ENCODE results near the gene NAA30.

DNA sequence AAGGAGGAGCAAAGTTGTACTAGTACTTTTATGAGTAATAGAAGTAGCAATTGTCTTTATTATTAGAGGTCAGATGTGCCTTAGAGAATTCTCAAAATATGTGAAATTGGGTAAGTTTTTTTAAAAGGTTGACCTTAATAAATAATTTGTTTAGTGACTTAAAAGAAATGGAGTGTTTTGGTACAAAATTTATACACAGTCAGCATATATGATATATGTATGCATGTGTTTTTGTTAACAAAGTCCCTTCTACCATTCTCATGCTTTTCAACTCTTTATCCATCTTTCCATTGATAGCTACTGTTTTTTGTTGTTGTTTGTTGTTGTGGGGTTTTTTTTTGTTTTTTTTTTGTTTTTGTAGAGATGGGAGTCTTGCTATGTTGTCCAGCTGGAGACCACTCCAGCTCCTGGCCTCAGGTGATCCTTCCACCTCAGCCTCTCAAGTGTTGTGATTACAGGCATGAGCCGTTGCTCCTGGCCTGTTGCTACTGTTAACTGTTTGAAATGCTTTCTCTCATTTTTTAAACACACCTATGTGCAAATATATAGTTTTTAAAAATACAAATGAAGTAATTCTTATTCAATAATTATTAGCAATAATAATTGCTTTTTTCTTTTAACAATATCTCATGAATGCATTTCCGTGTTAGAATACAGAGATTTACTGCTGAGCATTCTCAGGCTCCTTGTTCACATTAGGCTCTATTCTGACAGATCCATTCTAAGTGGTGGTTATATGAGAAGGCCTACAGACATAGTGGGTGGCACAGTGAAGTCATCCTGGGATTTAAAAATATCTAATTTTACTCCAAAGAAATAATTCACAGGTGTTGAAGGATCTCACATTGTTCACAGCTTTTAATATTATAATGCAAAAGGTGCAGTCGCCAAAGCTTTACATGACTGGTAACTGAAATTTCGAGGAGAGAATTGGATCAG lies 10.4 kb downstream of the NAA30 start:
- TF ChIP-seq, protein P1, sequence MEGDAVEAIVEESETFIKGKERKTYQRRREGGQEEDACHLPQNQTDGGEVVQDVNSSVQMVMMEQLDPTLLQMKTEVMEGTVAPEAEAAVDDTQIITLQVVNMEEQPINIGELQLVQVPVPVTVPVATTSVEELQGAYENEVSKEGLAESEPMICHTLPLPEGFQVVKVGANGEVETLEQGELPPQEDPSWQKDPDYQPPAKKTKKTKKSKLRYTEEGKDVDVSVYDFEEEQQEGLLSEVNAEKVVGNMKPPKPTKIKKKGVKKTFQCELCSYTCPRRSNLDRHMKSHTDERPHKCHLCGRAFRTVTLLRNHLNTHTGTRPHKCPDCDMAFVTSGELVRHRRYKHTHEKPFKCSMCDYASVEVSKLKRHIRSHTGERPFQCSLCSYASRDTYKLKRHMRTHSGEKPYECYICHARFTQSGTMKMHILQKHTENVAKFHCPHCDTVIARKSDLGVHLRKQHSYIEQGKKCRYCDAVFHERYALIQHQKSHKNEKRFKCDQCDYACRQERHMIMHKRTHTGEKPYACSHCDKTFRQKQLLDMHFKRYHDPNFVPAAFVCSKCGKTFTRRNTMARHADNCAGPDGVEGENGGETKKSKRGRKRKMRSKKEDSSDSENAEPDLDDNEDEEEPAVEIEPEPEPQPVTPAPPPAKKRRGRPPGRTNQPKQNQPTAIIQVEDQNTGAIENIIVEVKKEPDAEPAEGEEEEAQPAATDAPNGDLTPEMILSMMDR (IDR thresholded peaks at IDR 0.05) = no peak
- TF ChIP-seq POLR2A (IDR thresholded peaks at IDR 0.05) = no peak
